A673 (cell line): ENCODE data around the gene MEF2A. TPM values are rescaled to one million over a fixed set of nuclear protein-coding genes. Genes with fewer than 3 reads are reported as not detected.

Source experiments
- BruUV-seq: library from RNA; stranded (reverse); fragments of 400-500 nt; replicated peaks from 2 replicates; lab custom pipeline; 2021; lab: Mats Ljungman, UMichigan
- CTCF ChIA-PET: fragments of 300-600 bp; sonication (Branson Sonifier 250); formaldehyde crosslinking; loops from one replicate; lab custom pipeline; 2022; ENCODE audit warnings: antibody characterized with exemption; lab: Charles Lee
- POLR2A ChIA-PET: fragments of 300-600 bp; sonication (Branson Sonifier 250); formaldehyde crosslinking; loops from one replicate; lab custom pipeline; 2022; ENCODE audit warnings: antibody characterized with exemption; ENCODE audit not compliant: low non-redundant PET; lab: Charles Lee
- DNase-seq: peaks from one replicate; pipeline ENCODE4 v3.0.0-alpha.2; 2015; ENCODE audit warnings: low spot score
- H3K27ac ChIP-seq: fragments of 200-600 bp; sonication (generic); 2 replicates; pipeline ENCODE4 v1.5.1; 2016; ENCODE audit warnings: mixed run types, low read depth, mild to moderate bottlenecking, mixed read lengths, antibody characterized with exemption, low read length; ENCODE audit not compliant: poor library complexity, severe bottlenecking
- H3K27me3 ChIP-seq: fragments of 200-600 bp; sonication (generic); replicated peaks from 2 replicates; pipeline ENCODE4 v1.6.1; 2017; ENCODE audit warnings: mixed run types, low read depth, mild to moderate bottlenecking, mixed read lengths, antibody characterized with exemption, low read length; ENCODE audit not compliant: insufficient read depth, poor library complexity
- H3K36me3 ChIP-seq: fragments of 200-600 bp; sonication (generic); 2 replicates; pipeline ENCODE4 v1.6.1; 2016; ENCODE audit warnings: mixed run types, mild to moderate bottlenecking, mixed read lengths, antibody characterized with exemption, low read length; ENCODE audit not compliant: insufficient read depth, poor library complexity, severe bottlenecking
- H3K4me1 ChIP-seq: fragments of 200-600 bp; sonication (generic); 2 replicates; pipeline ENCODE4 v1.6.1; 2017; ENCODE audit warnings: mixed run types, mild to moderate bottlenecking, mixed read lengths, antibody characterized with exemption, low read length; ENCODE audit not compliant: insufficient read depth, poor library complexity, severe bottlenecking
- H3K4me3 ChIP-seq: fragments of 200-600 bp; sonication (generic); 2 replicates; pipeline ENCODE4 v1.5.1; 2016; ENCODE audit warnings: low read depth, mixed run types, mild to moderate bottlenecking, mixed read lengths, low read length; ENCODE audit not compliant: poor library complexity, severe bottlenecking
- H3K9me3 ChIP-seq: fragments of 200-600 bp; sonication (generic); 2 replicates; pipeline ENCODE4 v1.6.1; 2016; ENCODE audit warnings: mixed run types, low read depth, mild to moderate bottlenecking, mixed read lengths, antibody characterized with exemption, low read length; ENCODE audit not compliant: poor library complexity, severe bottlenecking
- CTCF ChIP-seq: fragments of 300-800, 200-600 bp; sonication (generic); conservative IDR thresholded peaks from 2 replicates; pipeline ENCODE4 v1.5.1; 2017; ENCODE audit warnings: low read depth, mild to moderate bottlenecking, antibody characterized with exemption, low read length, moderate library complexity, mixed read lengths
- EZH2 ChIP-seq: fragments of 200-600 bp; sonication (generic); IDR thresholded peaks from 2 replicates; pipeline ENCODE4 v1.6.1; 2017; ENCODE audit warnings: borderline replicate concordance, low read depth, mild to moderate bottlenecking, mixed read lengths, antibody characterized with exemption, low read length; ENCODE audit not compliant: poor library complexity, severe bottlenecking
- intact Hi-C: fragments of 100-400 bp; cut with micrococcal nuclease; formaldehyde crosslinking; loops from one replicate; pipeline ENCODE4 v1.10.0; 2022; ENCODE audit not compliant: unreplicated experiment
- total RNA-seq: library from RNA; stranded (reverse); gene quantifications from 2 replicates; pipeline ENCODE4 v1.2.3, GENCODE V29; 2021

The MEF2A gene
- total RNA-seq, 1 experiment from 2014 or later, result 26.4 TPM

DNA sequence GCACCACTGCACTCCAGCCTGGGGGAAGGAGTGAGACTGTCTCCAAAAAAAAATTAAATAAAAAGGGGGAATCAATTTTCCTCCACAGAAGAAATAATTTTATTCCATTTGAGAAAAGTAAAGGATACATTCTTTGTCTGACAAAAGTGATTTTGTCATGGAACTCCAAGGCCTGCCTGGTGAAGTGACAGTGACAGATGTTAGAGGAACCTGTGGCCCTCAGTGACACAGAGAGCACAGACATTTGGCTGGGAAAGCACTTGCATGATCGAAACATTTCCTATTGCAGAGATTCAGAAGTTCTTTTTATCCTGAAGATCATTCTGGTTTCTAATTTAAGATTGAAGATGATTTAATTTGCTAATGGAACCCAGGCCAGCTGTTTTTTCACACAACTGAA, 161.5 kb downstream of the MEF2A start:
- H3K9me3 ChIP-seq, result no peaks in the 10 kb centered on the region
- H3K27me3 ChIP-seq, result no peaks in the 10 kb centered on the region
- H3K4me3 ChIP-seq, result no peak overlapping the region
- no TSS peak for BruUV-seq
- TF ChIP-seq EZH2 (no peak), CTCF (no peak)
- no peaks in the 10 kb centered on the region for H3K4me1 ChIP-seq
- ChIA-PET POLR2A (no interaction called here), CTCF (interaction anchor here (2.0 kb wide), 1 partner anchor 23 kb away, joined by 5 read pairs; no protein-coding TSS in a partner anchor)
- intact Hi-C loops, result no loop called here
- peaks cover 3% of the 10 kb centered on the region for H3K36me3 ChIP-seq
- no peak for DNase-seq
- H3K27ac ChIP-seq, result no peak overlapping the region

DNA sequence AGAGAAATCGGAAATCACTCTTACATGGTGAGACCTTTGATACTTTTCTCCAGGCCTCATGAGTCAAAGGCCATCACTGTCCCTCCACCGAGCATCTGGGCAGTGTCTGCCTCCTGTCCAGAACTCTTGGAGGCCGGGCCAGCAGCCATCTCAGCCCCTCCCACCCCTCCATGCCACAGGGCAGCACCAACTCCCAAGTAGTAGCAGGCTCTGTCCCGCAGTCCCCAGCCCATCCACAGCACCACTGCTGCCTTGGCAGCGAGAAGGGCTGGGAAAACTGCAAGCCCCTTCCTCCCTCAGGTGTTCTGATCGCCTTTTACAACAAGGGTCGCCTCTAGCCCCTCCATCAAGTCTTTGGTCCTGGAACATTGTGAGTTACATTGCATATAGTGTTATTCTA, 161.9 kb downstream of the MEF2A start:
- CTCF ChIA-PET, result interaction anchor here (2.0 kb wide), 1 partner anchor 23 kb away, joined by 5 read pairs; no protein-coding TSS in a partner anchor
- no TSS peak for BruUV-seq
- TF ChIP-seq CTCF (no peak), EZH2 (no peak)
- H3K36me3 ChIP-seq, result peaks cover 3% of the 10 kb centered on the region
- intact Hi-C loops, result no loop called here
- POLR2A ChIA-PET, result no interaction called here
- H3K4me3 ChIP-seq, result no peak overlapping the region
- H3K9me3 ChIP-seq, result no peaks in the 10 kb centered on the region
- DNase-seq, result no peak
- no peaks in the 10 kb centered on the region for H3K27me3 ChIP-seq
- no peak overlapping the region for H3K27ac ChIP-seq
- no peaks in the 10 kb centered on the region for H3K4me1 ChIP-seq

- no peaks in the 10 kb centered on the region for H3K9me3 ChIP-seq
- no peak for DNase-seq
- ChIA-PET CTCF (interaction anchor here (2.0 kb wide), 1 partner anchor 25 kb away, joined by 5 read pairs; no protein-coding TSS in a partner anchor), POLR2A (no interaction called here)
- intact Hi-C loops, result no loop called here
- BruUV-seq, result no TSS peak
- no peak overlapping the region for H3K4me3 ChIP-seq
- no peaks in the 10 kb centered on the region for H3K27me3 ChIP-seq
- peaks cover 3% of the 10 kb centered on the region for H3K36me3 ChIP-seq
- TF ChIP-seq CTCF (no peak), EZH2 (no peak)
- no peak overlapping the region for H3K27ac ChIP-seq
- H3K4me1 ChIP-seq, result peaks cover 4% of the 10 kb centered on the region
These were observed 163.1 kb downstream of the MEF2A start for GRCh38 chr15:99728916-99729315.
